RWPE1 (cell line): ENCODE data around the gene HORMAD2.
"Not testable (repeated sequence)": the region's sequence is repeated elsewhere in the genome, so short reads cannot be mapped to it uniquely, and the experiment has no call there.

Experiments
- CTCF ChIA-PET: fragments of 350-600 bp; sonication (Branson Sonifier 250); formaldehyde crosslinking; extraction: SDS; loops from one replicate; lab custom pipeline; 2021; lab: Yijun Ruan, JAX
- POLR2A ChIA-PET: fragments of 400-600 bp; formaldehyde crosslinking; extraction: SDS; loops from one replicate; lab custom pipeline; 2020; ENCODE audit warnings: antibody characterized with exemption; ENCODE audit not compliant: low non-redundant PET; lab: Yijun Ruan, JAX
- DNase-seq: peaks from one replicate; pipeline ENCODE4 v3.0.0; 2012; ENCODE audit warnings: low spot score
- H3K27ac ChIP-seq: fragments of 450-650 bp; 2 replicates; pipeline ENCODE4 v1.5.1; 2017
- CTCF ChIP-seq: fragments of 450-650 bp; conservative IDR thresholded peaks from 2 replicates; pipeline ENCODE4 v1.5.1; 2017; ENCODE audit warnings: low read depth, mild to moderate bottlenecking

Gene HORMAD2

GRCh38 chr22:30196880-30197336 is 116.6 kb downstream of the HORMAD2 start:
- CTCF ChIA-PET: no interaction called here
- POLR2A ChIA-PET: no interaction called here
- H3K27ac ChIP-seq: peak overlapping the region; percentile 98
- no peak for TF ChIP-seq CTCF
- no peak for DNase-seq

GRCh38 chr22:30197389-30197788 is 117.1 kb downstream of the HORMAD2 start:
- CTCF ChIA-PET: no interaction called here
- TF ChIP-seq CTCF: no peak
- POLR2A ChIA-PET: no interaction called here
- DNase-seq: no peak
- peak overlapping the region; percentile 98; the same call in 1 of the 2 replicates for H3K27ac ChIP-seq

- CTCF ChIA-PET: no interaction called here
- POLR2A ChIA-PET: no interaction called here
- no peak for TF ChIP-seq CTCF
- H3K27ac ChIP-seq: peak overlapping the region; percentile 62
- no peak for DNase-seq
These were observed 118.0 kb downstream of the HORMAD2 start for GRCh38 chr22:30198152-30198825.

GRCh38 chr22:30198921-30199320 is 118.7 kb downstream of the HORMAD2 start:
- no peak for TF ChIP-seq CTCF
- H3K27ac ChIP-seq: peak overlapping the region; percentile 62; the same call in 1 of the 2 replicates
- CTCF ChIA-PET: no interaction called here

GRCh38 chr22:30200905-30201304 is 120.6 kb downstream of the HORMAD2 start:
- CTCF ChIA-PET, DNase-seq, H3K27ac ChIP-seq, POLR2A ChIA-PET: not testable (repeated sequence)

More at GRCh38 chr22:30198921-30199320, 118.7 kb downstream of the HORMAD2 start:
- POLR2A ChIA-PET: no interaction called here
- DNase-seq: no peak

- ChIA-PET CTCF (no interaction called here), POLR2A (no interaction called here)
- DNase-seq: no peak
- H3K27ac ChIP-seq: peak overlapping the region; percentile 70
- no peak for TF ChIP-seq CTCF
These were observed 121.7 kb downstream of the HORMAD2 start for GRCh38 chr22:30201945-30202344.

GRCh38 chr22:30202531-30203006 is 122.3 kb downstream of the HORMAD2 start:
- no peak for TF ChIP-seq CTCF
- no peak for DNase-seq
- H3K27ac ChIP-seq: peak overlapping the region; percentile 70
- CTCF ChIA-PET: no interaction called here
- POLR2A ChIA-PET: no interaction called here
